Stimulated activated naive CD8-positive, alpha-beta T cell treated with anti-CD3 and anti-CD28 coated beads, Interleukin-15, Interleukin-2, amounts not matched to agents 100 ng/mL and 50 ng/mL, for 24 hours (primary cell): ENCODE data around the gene IFT27.

ENCODE experiments used
- H3K27ac Mint-ChIP-seq: one replicate; pipeline ENCODE4 v1.8.0; 2021; ENCODE audit warnings: mild to moderate bottlenecking, mixed read lengths
- H3K27me3 Mint-ChIP-seq: one replicate; pipeline ENCODE4 v1.8.0; 2021; ENCODE audit warnings: mixed read lengths
- H3K36me3 Mint-ChIP-seq: one replicate; pipeline ENCODE4 v1.8.0; 2021; ENCODE audit warnings: low read depth, mixed read lengths
- H3K4me1 Mint-ChIP-seq: one replicate; pipeline ENCODE4 v1.8.0; 2021; ENCODE audit warnings: low read depth, mixed read lengths
- H3K4me3 Mint-ChIP-seq: one replicate; pipeline ENCODE4 v1.8.0; 2021; ENCODE audit warnings: mild to moderate bottlenecking, mixed read lengths
- H3K9me3 Mint-ChIP-seq: one replicate; pipeline ENCODE4 v1.8.0; 2021; ENCODE audit warnings: mixed read lengths

The IFT27 gene

GRCh38 chr22:36775964-36776669, at the start of gene IFT27:
TSS of gene IFT27 (minus strand) at chr22:36776119. CDS start at chr22:36775707, 412 bp downstream.
- H3K27ac Mint-ChIP-seq = peak within 1 kb of the TSS; percentile 93
- H3K9me3 Mint-ChIP-seq = no peaks in the 10 kb centered on the region
- H3K27me3 Mint-ChIP-seq = no peaks in the 10 kb centered on the region
- peaks cover 9% of the 10 kb centered on the region for H3K36me3 Mint-ChIP-seq
- peaks cover 43% of the 10 kb centered on the region for H3K4me1 Mint-ChIP-seq
- H3K4me3 Mint-ChIP-seq = peak within 1 kb of the TSS; percentile 88

GRCh38 chr22:36824655-36825054, 48.7 kb upstream of the IFT27 start:
- no peak overlapping the region for H3K4me3 Mint-ChIP-seq
- no peaks in the 10 kb centered on the region for H3K36me3 Mint-ChIP-seq
- no peaks in the 10 kb centered on the region for H3K9me3 Mint-ChIP-seq
- peaks cover 19% of the 10 kb centered on the region for H3K27me3 Mint-ChIP-seq
- H3K27ac Mint-ChIP-seq = no peak overlapping the region
- no peaks in the 10 kb centered on the region for H3K4me1 Mint-ChIP-seq

- no peak overlapping the region for H3K27ac Mint-ChIP-seq
- H3K27me3 Mint-ChIP-seq = peaks cover 28% of the 10 kb centered on the region
- no peak overlapping the region for H3K4me3 Mint-ChIP-seq
- H3K4me1 Mint-ChIP-seq = no peaks in the 10 kb centered on the region
- no peaks in the 10 kb centered on the region for H3K9me3 Mint-ChIP-seq
- no peaks in the 10 kb centered on the region for H3K36me3 Mint-ChIP-seq
Measured at GRCh38 chr22:36823186-36823839, 47.4 kb upstream of the IFT27 start.

GRCh38 chr22:36822581-36822980, 46.7 kb upstream of the IFT27 start:
- Mint-ChIP-seq H3K4me1 (peaks cover 2% of the 10 kb centered on the region), H3K9me3 (no peaks in the 10 kb centered on the region), H3K4me3 (no peak overlapping the region), H3K27ac (no peak overlapping the region), H3K36me3 (no peaks in the 10 kb centered on the region), H3K27me3 (peaks cover 36% of the 10 kb centered on the region)

- no peak overlapping the region for H3K27ac Mint-ChIP-seq
- H3K4me1 Mint-ChIP-seq = peaks cover 6% of the 10 kb centered on the region
- no peaks in the 10 kb centered on the region for H3K9me3 Mint-ChIP-seq
- H3K4me3 Mint-ChIP-seq = no peak overlapping the region
- H3K27me3 Mint-ChIP-seq = peaks cover 47% of the 10 kb centered on the region
- no peaks in the 10 kb centered on the region for H3K36me3 Mint-ChIP-seq
Measured at GRCh38 chr22:36819112-36819511, 43.2 kb upstream of the IFT27 start.

GRCh38 chr22:36818010-36818642, 42.2 kb upstream of the IFT27 start:
- Mint-ChIP-seq H3K4me1 (peaks cover 6% of the 10 kb centered on the region), H3K9me3 (no peaks in the 10 kb centered on the region), H3K4me3 (no peak overlapping the region), H3K27me3 (peaks cover 57% of the 10 kb centered on the region), H3K27ac (no peak overlapping the region), H3K36me3 (no peaks in the 10 kb centered on the region)

- Mint-ChIP-seq H3K4me1 (peaks cover 6% of the 10 kb centered on the region), H3K4me3 (no peak overlapping the region), H3K36me3 (no peaks in the 10 kb centered on the region), H3K9me3 (no peaks in the 10 kb centered on the region), H3K27me3 (peaks cover 59% of the 10 kb centered on the region), H3K27ac (no peak overlapping the region)
Measured at GRCh38 chr22:36817525-36817848, 41.6 kb upstream of the IFT27 start.

- Mint-ChIP-seq H3K4me3 (no peak within 1 kb of the TSS), H3K36me3 (no peaks in the 10 kb centered on the region), H3K4me1 (peaks cover 6% of the 10 kb centered on the region), H3K9me3 (no peaks in the 10 kb centered on the region), H3K27ac (no peak within 1 kb of the TSS), H3K27me3 (peaks cover 59% of the 10 kb centered on the region)
Measured at GRCh38 chr22:36816636-36817524, 41.0 kb upstream of the IFT27 start, which contains the start of gene PVALB. TSS of gene PVALB (minus strand) at chr22:36817035. CDS start at chr22:36817005, 30 bp downstream.

- Mint-ChIP-seq H3K27ac (no peak overlapping the region), H3K4me3 (no peak overlapping the region), H3K4me1 (peaks cover 6% of the 10 kb centered on the region), H3K9me3 (no peaks in the 10 kb centered on the region), H3K36me3 (no peaks in the 10 kb centered on the region), H3K27me3 (peaks cover 59% of the 10 kb centered on the region)
Measured at GRCh38 chr22:36816339-36816635, 40.4 kb upstream of the IFT27 start.

GRCh38 chr22:36815558-36816338, 39.8 kb upstream of the IFT27 start:
- Mint-ChIP-seq H3K27ac (no peak overlapping the region), H3K9me3 (no peaks in the 10 kb centered on the region), H3K4me1 (peaks cover 6% of the 10 kb centered on the region), H3K36me3 (no peaks in the 10 kb centered on the region), H3K27me3 (peaks cover 59% of the 10 kb centered on the region), H3K4me3 (no peak overlapping the region)

- peaks cover 53% of the 10 kb centered on the region for H3K27me3 Mint-ChIP-seq
- peaks cover 6% of the 10 kb centered on the region for H3K4me1 Mint-ChIP-seq
- no peaks in the 10 kb centered on the region for H3K36me3 Mint-ChIP-seq
- H3K4me3 Mint-ChIP-seq = no peak overlapping the region
- H3K9me3 Mint-ChIP-seq = no peaks in the 10 kb centered on the region
- no peak overlapping the region for H3K27ac Mint-ChIP-seq
Measured at GRCh38 chr22:36814801-36815200, 38.9 kb upstream of the IFT27 start.

GRCh38 chr22:36811094-36811800, 35.3 kb upstream of the IFT27 start:
- Mint-ChIP-seq H3K27ac (no peak overlapping the region), H3K9me3 (no peaks in the 10 kb centered on the region), H3K36me3 (no peaks in the 10 kb centered on the region), H3K4me3 (no peak overlapping the region), H3K27me3 (peaks cover 30% of the 10 kb centered on the region), H3K4me1 (peaks cover 17% of the 10 kb centered on the region)

- Mint-ChIP-seq H3K9me3 (no peaks in the 10 kb centered on the region), H3K4me1 (peaks cover 17% of the 10 kb centered on the region), H3K27ac (no peak overlapping the region), H3K27me3 (peaks cover 14% of the 10 kb centered on the region), H3K4me3 (no peak overlapping the region), H3K36me3 (no peaks in the 10 kb centered on the region)
Measured at GRCh38 chr22:36809351-36809750, 33.4 kb upstream of the IFT27 start.
